Stimulated activated CD4-positive, alpha-beta T cell treated with anti-CD3 and anti-CD28 coated beads, Interleukin-2, amount 100 ng/mL, for 48 hours (primary cell): ENCODE measurements around the gene LARP4B.

Source experiments
- DNase-seq, 2 donors: peaks; one replicate each; pipeline ENCODE4 v3.0.0-alpha.2; 2020

LARP4B gene

DNA sequence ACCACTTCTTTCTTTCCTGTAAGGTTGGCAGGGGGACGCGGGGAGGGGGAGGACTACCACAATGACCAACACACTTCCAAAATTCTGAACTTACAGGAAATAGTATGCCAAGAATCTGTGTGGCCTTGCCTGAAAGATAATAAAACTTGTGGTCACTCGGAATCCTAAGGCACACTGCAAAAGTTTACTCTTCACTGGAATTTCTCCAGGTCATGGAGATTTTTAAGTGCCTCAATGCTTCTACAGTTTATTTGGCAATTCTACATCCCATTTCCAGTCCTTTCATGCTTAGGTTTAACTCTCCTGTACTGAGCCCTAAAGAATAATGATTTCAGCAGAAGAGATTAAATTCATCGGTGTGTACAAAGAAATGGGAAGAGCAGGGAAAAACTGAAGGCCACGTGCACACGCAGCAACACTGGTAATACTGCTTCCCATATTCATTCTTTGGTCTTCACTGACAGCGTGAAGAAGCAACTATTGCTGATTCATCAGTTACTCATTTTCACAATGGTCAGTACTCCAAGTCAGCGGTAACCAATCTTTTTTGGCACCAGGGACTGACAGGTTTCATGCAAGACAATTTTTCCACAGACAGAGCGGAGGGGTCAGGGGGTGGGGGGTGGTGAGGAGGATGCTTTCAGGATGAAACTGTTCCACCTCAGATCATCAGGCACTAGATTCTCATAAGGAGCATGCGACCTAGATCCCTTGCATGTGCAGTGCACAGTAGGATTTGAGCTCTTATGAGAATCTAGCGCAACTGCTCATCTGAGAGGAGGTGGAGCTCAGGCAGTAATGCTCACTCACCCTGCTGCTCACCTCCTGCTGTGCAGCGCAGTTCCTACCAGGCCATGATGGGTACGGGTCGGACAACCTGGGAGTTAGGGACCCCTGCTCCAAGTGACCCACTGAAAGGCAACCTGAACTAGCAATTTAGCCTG is 9.8 kb downstream of the LARP4B start:
- DNase-seq: no peak

DNA sequence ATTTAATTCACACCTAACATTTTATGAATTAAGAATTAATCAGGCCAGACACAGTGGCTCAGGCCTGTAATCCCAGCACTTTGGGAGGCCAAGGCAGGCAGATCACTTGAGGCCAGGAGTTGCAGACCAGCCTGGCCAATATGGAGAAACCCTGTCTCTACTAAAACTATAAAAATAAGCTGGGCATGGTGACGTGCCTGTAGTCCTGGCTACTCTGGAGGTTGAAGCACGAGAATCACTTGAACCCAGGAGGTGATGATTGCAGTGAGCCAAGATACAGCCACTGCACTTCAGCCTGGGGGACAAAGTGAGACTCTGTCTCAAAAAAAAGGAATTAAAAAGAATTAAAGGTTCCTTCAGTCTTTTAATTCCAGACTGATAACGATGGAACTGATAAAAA is 11.1 kb downstream of the LARP4B start:
- DNase-seq: no peak

DNA sequence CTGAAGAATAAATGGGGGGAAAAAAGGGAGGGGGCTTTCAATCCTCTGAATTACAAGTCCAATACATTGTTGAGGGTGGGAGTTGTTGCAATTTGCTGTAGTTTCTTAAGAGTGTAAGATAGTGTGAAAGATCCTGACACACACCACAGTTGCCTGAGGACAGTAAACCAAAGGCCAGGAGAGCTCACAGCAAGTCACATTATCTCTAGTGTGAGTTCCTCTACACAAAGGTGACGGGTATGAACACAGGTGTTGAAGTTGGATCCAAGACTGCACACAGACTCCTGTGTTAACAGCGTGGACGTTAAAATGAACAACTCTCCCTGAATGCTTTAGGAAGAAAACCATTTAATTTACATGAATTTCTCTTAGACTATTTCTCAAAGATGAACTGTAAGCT is 12.0 kb downstream of the LARP4B start:
- no peak for DNase-seq

DNA sequence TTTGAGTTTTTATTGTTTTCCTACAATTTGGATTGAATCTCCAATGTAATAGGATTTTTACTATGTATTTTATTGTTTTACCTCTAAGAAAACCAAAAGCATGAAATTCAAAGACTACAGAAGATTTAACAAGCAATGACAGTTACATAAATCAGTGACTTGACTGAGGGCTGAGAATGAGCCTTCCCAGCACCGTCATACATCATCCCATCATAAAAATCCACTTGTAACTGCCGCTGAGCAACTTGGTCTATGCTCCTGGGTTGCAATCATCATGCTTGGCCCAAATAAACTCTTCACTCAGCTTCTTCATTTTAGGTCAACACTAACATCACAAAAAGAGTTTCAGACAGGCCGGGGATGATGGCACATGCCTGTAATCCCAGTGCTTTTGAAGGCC is 13.5 kb downstream of the LARP4B start:
- no peak for DNase-seq

DNA sequence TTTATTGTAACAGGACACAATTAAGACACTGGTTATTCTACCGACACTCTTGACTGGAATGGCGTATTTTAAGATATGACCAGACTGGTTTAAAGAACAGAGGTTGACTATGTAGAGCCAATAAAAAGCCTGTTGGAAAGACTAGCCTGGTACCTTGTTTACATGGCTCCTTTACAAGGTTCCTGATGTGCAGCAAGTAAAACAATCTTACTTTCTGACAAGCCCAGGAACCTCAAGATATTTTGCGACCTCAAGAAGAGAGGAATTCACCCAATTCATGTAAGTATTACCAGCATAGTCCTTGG is 14.1 kb downstream of the LARP4B start:
- DNase-seq: no peak

DNA sequence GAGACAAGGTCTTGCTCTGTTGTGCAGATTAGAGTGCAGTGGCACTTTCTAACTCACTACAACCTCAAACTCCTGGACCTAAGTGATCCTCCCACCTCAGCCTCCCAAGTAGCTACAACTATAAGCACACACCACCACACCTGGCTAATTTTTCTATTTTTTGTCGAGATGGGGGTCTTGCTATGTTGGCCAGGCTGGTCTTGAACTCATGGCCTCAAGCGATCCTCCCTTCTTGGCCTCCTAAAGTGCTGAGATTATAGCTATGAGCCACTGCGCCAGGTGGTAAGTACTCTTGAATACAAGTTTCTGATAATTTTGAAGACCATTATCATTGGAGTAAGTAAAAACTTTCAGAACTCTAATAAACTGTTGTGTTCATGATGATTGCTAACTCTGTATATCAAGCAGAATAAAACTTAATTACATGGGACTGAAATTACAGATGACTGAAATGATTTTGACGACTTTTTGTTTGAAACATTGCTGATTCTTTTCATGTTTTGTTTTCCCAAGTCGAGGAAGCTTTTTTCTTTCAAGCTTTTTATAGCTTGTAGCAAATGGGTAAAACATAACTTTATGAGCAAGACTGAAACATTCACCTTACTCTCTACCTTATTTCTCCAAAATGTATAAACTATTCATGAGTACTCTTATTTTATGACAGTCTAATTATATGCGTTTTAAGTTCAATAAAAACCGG is 14.6 kb downstream of the LARP4B start:
- no peak for DNase-seq

DNA sequence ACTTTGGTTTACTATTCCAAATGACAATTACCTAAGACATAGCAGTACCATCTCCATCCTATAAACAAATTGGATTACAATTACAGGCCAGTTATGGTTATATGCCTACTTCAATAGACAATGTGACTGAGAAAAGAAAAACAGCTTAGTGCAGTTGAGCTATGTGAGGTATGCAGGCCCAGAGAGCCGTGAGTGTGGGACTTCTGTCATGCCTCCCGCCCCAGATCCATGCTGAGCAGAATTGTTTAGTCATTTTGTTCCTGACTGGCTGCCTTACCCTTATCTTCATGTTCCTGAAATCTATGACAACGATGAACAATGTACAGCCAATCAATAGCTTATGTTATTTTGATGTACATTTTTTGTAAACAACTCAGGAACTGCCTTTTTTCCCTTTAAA is 21.7 kb downstream of the LARP4B start:
- no peak for DNase-seq

DNA sequence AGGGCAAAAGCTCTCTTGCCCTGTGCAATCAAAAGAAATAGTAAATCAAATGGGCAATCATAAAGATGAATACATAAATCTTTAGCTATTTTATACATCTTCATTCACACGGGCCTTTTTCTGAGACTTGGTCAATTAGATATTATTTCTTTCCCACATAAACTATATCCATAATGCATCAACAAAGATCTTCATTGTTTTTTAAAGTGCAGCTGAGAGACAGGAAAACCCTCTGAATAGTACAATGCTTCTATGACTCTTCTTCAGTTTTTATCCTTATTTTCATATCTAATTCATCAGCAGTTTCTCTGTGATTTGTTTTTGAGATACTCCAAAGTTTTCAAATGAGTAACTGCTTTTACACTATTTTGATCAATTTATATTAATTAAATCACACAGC is 25.5 kb downstream of the LARP4B start:
- DNase-seq: no peak

DNA sequence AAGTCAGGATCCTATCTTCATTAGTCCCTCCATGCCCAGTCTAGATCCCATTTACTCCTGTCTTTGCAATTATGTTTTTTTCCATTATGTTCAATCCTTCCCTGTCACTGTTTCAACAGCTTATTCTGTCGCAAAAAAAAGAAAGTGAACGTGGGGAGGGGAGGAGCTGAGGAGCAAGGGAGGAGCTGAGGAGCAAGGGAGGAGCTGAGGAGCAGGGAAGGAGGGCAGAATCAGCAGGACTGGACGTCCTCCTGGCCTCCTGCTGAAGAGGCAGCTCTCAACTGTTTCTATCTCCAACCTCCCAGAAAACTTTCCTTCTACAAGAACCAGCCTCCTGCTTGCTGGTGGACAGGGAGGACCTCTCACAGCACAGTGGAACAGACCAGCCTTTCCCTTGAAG is 26.0 kb downstream of the LARP4B start:
- DNase-seq: no peak

DNA sequence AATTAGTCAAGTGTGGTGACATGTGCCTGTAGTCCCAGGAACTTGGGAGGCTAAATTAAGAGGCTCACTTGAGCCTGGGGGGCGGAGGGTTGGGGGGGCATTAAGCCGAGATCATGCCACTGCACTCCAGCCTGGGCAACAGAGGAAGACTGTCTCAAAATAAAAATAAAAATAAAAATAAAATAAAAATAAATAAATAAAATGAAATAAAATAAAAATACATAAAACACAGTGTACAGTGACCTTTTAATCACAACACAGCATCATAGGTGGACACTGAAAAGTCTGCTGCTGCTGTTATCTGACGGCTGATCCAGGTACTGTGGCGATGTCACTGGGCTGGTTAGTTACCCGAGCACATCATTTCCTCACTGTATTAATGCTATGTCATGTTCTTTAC is 27.1 kb downstream of the LARP4B start:
- DNase-seq: no peak

DNA sequence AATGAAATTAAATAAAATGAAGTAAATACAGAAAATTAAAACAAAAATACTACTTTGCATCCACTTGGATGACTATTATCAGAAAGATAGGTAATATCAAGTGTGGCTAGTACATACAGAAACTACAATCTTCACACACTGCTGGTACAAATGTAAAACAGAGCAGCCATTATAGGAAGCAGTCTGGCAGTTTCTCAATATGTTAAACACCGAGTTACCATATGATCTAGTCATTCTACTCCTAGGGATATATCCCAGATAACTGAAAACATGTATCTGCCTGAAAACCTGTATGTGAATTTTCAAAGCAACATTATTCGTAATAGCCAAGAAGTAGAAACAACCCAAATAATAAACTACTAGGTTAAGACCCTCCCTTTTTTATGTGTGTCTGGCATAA is 33.4 kb downstream of the LARP4B start:
- no peak for DNase-seq

DNA sequence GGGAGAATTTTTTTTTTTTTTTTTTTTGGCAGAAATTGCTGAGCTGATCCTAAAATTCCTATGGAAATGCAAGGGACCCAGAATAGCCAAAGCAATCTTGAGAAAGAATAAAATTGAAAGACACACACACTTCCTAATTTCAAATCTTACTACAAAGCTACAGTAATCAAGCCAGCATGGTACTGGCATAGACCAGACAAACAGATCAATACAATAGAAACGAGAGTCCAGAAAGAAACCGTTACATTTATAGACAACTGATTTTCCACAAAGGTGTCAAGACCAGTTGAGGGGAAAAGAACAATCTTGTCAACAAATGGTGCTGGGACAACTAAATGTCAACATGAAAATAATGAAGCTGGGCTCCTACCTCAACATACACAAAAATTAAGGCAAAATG is 34.5 kb downstream of the LARP4B start:
- DNase-seq: no peak

DNA sequence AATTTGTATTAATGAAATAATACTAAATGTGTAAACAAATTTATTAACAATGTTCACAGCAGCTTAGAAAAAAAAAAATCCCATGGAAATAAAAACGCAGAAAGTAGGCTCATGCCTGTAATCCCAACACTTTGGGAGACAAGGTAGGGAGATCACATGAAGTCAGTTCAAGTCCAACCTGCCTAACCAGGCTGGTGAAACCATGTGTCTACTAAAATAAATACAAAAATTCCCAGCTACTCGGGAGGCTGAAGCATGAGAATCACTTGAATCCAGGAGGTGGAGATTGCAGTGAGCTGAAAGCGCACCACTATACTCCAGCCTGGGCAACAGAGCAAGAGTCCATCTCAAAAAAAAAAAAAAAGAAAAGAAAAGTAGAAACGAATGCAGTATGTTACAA is 36.2 kb downstream of the LARP4B start:
- no peak for DNase-seq

DNA sequence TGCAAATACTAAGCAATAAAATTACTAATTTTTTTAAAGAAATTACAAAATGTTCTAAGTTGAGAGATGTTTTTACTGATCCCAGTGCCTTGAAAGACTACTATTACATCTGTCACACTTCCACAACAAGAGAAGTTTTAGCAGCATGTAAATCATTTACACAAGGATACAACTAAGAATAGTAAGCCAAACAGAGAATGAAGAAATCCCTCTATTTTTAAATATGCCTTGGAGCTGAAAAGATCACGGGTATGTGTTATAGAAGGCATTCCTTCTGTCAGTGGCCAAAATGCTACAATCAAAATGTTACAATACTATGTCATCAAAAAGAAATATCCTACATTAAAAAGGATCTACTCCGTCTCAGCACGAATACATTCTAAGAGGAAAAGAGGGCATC is 52.6 kb downstream of the LARP4B start:
- no peak for DNase-seq

DNA sequence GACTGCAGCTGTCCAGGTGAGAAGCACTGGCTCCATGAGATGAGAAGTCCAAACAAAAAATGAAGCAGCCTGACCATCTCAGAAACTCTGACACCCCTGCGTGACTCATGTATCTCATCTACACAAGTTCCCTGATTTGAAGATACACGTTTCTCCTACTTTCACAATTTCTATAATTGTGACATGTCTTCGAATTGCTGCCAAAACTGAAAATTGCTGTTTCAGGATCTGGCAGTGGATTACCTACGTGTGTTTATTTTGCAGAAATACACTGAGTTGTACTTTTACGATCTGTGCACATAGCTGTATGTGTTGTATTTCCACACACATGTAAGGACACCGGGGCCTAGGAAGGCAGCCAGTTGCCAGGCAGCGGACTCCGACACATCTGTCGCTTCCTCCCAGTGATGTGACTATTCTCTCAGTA is 53.2 kb downstream of the LARP4B start:
- no peak for DNase-seq

DNA sequence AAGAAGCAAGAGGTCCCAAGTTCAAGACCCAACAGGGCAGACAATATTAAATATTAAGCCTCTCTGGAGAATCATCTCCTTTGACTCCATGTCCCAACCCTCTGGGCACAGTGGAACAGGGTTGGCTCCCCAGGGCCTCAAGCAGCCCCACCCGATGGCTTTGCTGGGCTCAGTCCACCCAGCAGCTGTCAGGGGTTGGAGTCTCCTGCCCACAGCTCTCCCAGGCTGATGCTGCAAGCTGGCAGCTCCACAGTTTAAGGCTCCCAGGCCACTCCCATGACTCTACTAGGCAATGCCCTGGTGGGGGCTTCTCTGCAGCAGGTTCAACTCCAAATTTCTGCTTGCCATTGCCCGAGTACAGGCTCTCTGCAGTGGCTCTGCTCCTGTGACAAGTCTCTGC is 55.1 kb downstream of the LARP4B start:
- no peak for DNase-seq

DNA sequence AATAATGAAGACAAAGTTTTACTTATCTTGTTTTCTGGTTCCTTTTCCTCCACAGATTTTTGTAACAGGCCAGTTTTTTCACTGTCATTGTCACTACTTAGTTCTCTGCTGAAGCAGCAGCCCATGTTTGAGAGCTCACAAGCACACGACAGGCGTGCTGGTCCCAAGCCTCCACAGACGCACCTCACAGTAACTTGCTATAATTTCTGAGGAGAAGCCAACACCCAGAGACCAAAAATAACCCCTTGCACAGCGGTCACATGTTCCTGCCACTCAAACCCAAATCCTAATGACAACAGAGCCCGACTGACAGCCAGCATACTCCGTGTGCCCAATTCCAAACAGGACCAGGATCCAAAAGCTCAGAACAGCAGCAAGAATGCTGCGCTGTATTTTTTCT is 58.5 kb downstream of the LARP4B start:
- no peak for DNase-seq

DNA sequence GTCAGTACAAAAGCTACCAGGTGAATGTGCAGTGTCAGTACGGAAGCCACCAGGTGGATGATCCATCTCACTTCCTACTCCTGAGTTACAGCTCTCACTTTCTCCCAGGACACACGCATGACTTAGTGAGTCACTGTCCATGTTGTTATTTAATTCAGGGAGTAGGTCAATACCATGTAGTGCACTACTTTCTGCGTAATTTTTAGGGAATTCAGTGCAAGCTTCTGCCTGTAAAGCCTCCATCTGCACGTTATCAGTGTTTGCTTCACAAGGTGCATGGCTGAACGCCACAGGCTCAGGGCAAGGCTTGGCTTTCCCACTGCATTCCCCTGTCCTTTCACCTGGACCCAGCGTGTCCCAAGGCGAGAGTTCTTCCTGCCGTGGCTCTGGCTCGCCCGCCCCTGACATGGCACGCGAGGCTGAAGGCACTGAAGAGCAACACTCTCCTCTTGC is 59.5 kb downstream of the LARP4B start:
- DNase-seq: no peak

DNA sequence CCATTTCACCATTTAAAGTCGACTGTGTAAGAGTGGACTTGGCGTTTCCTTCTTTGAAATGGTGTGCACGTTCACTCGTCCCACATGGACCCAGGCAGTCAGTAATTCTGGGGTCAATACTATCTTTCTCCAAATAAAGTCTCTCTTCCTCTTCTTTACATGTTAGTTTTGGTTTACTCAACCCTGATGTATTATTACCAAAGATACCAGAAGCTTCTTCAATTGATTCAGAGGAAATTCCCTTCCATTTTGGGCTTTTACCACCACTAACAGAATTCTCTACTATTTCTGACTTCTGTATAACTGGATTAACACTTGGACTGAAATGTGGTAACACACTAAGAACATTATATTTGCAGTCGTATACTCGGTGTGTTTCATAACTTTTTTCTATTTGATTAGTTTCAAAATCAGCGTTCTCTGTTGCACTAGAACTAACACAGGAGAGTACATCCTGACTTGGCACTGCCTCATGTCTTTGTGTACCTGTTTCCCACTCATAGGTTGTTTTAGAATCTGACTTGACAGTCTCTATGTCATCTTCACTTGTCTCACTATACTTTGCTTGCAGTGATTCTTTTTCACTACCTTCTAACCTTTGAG is 60.8 kb downstream of the LARP4B start:
- no peak for DNase-seq

DNA sequence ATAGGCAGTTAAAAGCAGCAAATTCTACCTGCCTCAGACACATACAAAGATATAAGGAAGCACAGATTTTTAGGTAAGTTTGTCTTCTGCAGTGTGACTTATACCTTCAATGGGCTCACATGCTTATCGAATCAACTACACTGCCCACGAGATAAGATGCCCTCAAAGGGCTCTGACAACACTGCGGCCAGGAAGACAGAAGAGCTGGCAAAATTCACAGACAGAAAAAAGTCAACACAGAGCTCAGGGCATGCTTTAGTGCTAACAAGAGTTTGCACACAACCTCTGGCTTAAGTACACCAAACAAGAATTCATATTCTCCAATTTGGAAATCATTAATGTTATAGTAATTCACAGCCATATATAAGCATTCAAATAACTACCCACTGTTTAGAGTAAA is 62.3 kb downstream of the LARP4B start:
- no peak for DNase-seq

DNA sequence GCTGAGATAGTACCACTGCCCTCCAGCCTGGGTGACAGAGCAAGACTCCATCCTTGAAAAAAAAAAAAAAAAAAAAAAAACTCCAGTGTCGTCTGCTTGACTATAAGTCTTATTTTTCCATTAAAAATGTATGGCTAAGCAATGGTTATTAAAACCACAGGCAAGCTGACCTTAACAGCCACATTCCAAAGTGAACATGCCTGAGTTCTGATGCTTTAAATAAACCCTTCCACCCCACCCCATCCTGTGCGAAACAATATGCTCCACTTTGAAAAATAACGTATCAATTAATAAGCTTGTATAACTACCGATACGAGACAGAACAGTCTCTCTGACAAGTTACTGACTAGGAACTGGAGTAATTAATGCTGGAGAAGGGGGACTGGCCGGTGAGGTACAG is 63.7 kb downstream of the LARP4B start:
- DNase-seq: no peak

DNA sequence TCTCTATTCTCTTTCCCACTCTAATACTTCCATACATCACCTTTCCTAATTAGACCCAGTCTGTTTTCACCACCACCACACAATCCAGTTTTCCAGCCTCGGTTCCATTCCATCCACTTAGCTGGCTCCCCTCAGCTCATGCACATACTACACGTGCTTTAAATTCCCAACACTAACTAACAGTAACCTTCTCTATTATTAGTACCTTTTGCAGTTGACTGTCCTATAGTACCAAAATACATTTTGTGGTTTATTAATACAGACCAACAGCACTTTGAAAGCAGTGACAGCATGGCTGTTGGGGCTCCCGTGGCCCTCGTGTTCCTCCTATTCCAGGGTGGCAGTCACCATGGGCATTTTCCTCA is 64.9 kb downstream of the LARP4B start:
- no peak for DNase-seq

DNA sequence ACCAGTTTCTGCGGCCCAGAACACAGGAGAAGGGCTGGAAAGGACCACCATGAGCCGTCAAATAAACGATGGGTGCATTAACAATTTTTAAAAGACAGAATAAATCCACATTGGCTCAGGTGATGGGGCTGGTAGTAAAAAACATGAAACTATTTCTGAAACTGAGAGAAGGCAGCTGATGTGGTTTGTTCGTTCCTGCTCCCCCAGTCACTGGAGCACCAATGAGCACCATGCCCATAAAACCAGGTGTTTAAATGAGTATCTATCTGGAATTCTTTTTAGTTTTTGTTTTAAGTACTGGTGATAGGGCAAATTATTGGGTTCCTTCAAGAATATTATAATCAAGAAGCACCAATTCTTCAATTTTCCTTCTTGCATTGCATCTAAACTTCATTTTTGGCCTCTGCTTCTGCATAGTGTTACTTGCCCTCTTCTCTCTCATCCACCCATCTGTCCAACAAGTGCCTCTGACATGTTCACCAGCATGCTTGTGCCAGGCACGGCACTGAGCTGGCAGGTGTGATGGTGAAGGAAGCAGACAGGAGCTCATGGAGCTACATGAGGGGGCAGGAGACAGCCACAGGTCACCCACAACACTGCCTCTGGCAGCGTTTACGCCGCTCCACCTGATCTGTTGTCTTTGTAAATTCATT is 65.5 kb downstream of the LARP4B start:
- DNase-seq: no peak

DNA sequence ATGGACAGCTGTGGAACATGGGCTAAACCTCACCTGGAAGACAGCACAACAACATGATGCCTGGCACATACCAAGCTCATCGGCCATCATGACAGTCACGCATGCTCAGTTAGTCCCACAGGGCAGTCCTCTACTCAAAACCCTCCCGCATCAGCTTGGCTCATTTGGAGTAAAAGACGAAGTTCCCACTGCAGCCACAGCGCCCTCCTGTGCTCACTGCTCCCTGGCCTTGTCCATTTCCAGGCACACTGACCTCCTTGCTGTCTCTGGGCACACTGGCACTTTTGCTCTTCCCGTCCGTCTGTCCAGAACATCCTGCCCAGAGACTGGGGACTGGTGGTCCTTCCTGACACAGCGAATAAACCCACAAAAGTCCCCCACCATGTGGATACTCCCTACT is 66.2 kb downstream of the LARP4B start:
- DNase-seq: no peak
